OCI-M2 (cell line): ENCODE results near the gene AMOTL2.

ENCODE experiments used
- DNase-seq: peaks from one replicate; lab custom pipeline; 2025; ENCODE audit not compliant: unreplicated experiment; lab: John Stamatoyannopoulos, UW

Gene AMOTL2

GRCh38 chr3:134374105-134374790, at the start of gene AMOTL2:
Gene AMOTL2, minus strand, starts transcription at chr3:134374447. Its CDS starts 3,014 bp downstream, at chr3:134371433.
- DNase-seq = no peak

GRCh38 chr3:134423153-134423552, 48.9 kb upstream of the AMOTL2 start:
- DNase-seq = no peak

GRCh38 chr3:134419960-134420321, 45.7 kb upstream of the AMOTL2 start:
- no peak for DNase-seq

GRCh38 chr3:134419214-134419959, 45.1 kb upstream of the AMOTL2 start:
- DNase-seq = no peak

GRCh38 chr3:134409041-134409440, 34.8 kb upstream of the AMOTL2 start:
- DNase-seq = no peak

GRCh38 chr3:134407239-134407625, 33.0 kb upstream of the AMOTL2 start:
- no peak for DNase-seq

- no peak for DNase-seq
These were observed 32.3 kb upstream of the AMOTL2 start for GRCh38 chr3:134406331-134407238.

- no peak for DNase-seq
These were observed 30.2 kb upstream of the AMOTL2 start for GRCh38 chr3:134404366-134404885.

GRCh38 chr3:134397755-134398154, 23.5 kb upstream of the AMOTL2 start:
- DNase-seq = no peak

- DNase-seq = no peak
These were observed 20.9 kb upstream of the AMOTL2 start for GRCh38 chr3:134395103-134395502.

- no peak for DNase-seq
These were observed 20.1 kb upstream of the AMOTL2 start for GRCh38 chr3:134394380-134394779.

- no peak for DNase-seq
These were observed 18.8 kb upstream of the AMOTL2 start for GRCh38 chr3:134393074-134393473.

GRCh38 chr3:134392336-134392983, 18.2 kb upstream of the AMOTL2 start:
- no peak for DNase-seq

- no peak for DNase-seq
These were observed 15.6 kb upstream of the AMOTL2 start for GRCh38 chr3:134389865-134390264.

GRCh38 chr3:134388788-134389485, 14.7 kb upstream of the AMOTL2 start:
- no peak for DNase-seq

GRCh38 chr3:134388292-134388691, 14.0 kb upstream of the AMOTL2 start:
- DNase-seq = no peak

- DNase-seq = no peak
These were observed 13.0 kb upstream of the AMOTL2 start for GRCh38 chr3:134387293-134387692.

- no peak for DNase-seq
These were observed 10.7 kb upstream of the AMOTL2 start for GRCh38 chr3:134384963-134385362.

GRCh38 chr3:134381831-134382442, 7.7 kb upstream of the AMOTL2 start:
- no peak for DNase-seq

GRCh38 chr3:134381076-134381475, 6.8 kb upstream of the AMOTL2 start:
- DNase-seq = no peak
